Stimulated activated CD8-positive, alpha-beta memory T cell treated with anti-CD3 and anti-CD28 coated beads, Interleukin-15, amount 100 ng/mL, for 24 hours (primary cell): ENCODE measurements around the gene RAB5IF.
"Not testable (repeated sequence)": the region's sequence is repeated elsewhere in the genome, so short reads cannot be mapped to it uniquely, and the experiment has no call there.

Experiments used
- DNase-seq: peaks from one replicate; pipeline ENCODE4 v3.0.0-alpha.2; 2020; ENCODE audit warnings: low read depth

Gene RAB5IF, protein sequence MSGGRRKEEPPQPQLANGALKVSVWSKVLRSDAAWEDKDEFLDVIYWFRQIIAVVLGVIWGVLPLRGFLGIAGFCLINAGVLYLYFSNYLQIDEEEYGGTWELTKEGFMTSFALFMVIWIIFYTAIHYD

DNA sequence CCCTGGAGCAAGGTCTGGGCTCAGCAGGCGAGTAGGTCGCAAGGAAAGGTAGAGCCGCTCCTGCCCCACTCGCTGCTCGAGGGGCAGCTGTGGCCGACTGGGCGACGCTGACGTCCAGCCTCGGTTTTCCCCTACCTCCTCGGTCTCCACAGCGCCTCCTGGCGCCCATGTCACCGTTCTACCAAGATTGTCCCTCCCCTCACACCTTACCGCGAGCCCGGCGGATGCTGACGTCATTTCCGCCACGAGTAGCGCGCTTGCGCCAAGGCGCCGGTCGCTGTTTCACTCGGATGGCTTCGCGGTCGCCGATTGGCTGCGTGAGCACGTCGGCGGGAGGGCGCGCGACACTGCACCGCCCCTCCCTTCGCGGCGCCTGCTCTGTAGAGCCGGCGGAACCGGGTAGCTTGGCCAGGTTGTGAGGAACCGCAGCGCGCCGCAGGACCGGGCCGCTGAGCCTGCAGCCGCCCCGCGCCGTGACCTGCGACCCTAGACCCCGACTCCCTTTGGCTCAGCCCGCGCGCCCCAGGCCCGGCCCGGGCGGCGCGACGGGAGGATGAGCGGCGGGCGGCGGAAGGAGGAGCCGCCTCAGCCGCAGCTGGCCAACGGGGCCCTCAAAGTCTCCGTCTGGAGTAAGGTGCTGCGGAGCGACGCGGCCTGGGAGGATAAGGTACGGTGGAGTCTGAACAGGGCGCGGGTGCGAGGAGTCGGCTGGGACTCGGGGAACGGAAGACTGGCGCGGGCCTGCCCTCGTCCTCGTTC lies at the start of gene RAB5IF:
RAB5IF (plus strand) TSS at position 381 of the 759 bp plus-strand sequence; CDS start at position 554, 173 bp downstream.
- DNase-seq, result peak; percentile 100

DNA sequence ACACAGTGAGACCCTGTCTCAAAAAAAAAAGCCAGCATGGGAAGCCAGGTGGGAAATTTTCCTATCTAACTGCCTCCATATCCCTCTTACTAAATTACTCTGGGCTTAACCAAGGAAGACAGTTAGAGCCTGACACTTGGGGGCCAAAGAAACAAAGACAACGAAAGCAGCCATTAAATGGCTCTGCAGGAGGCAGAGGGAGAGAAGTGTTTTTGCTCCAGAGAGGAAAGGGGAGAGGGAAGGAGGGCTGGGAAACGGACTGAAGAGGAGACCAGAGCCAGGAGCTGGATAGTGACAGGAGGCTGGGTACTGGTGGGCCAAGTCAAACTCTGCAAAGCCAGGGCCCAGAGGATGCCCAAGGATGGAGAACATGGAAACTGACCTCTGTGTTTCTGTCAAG lies 42.9 kb upstream of the RAB5IF start:
- no peak for DNase-seq

DNA sequence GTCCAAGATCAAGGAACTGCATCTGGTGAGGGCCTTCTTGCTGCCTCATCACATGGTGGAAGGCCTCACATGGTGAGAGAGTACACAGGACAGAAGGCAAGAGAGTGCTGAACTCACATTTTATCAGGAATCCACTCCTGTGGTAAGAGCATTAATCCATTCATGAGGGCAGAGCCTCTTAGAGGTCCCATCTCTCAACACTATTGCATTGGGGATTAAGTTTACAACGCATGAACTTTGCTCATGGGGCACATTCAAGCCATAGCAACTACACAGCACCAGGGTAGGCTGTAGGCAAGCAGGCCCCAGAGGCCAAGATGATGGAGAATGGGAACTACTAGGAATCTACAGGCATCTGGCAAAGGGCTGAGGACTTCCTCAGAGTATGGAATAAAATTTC lies 42.2 kb upstream of the RAB5IF start:
- DNase-seq, result no peak

DNA sequence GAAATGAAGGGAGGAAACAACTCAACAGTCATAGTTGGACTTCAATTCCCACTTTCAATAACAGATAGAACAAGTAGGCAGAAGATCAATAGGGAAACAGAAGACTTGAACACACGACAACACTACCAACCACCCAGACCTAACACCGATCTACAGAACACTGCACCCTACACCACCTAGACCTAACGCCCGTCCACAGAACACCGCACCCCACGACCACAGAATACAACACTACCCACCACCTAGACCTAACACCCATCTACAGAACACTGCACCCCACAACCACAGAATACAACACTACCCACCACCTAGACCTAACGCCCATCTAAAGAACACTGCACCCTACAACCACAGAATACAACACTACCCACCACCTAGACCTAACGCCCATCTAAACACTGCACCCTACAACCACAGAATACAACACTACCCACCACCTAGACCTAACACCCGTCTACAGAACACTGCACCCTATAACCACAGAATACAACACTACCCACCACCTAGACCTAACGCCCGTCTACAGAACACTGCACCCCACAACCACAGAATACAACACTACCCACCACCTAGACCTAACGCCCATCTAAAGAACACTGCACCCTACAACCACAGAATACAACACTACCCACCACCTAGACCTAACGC lies 41.4 kb upstream of the RAB5IF start:
- DNase-seq, result not testable (repeated sequence)

DNA sequence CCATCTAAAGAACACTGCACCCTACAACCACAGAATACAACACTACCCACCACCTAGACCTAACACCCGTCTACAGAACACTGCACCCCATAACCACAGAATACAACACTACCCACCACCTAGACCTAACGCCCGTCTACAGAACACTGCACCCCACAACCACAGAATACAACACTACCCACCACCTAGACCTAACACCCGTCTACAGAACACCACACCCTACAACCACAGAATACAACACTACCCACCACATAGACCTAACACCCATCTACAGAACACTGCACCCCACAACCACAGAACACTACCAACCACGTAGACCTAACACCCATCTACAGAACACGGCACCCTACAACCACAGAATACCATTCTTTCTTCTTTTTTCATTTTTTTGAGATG lies 40.9 kb upstream of the RAB5IF start:
- not testable (repeated sequence) for DNase-seq

DNA sequence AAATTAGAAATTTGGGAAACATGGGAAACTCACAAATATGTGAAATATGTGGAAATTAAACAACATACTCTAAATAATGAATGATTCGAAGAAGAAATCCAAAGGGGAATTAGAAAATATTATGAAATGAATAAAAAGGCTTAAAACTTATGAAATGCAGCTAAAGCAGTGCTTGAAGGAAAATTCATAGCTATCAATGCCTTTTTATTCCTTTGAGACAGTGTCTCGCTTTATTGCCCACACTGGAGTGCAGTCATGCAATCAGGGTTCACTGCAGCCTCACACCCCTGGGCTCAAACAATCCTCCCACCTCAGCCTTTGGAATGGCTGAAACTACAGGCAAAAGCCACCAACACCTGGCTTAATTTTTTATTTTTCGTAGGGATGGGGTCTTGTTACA lies 40.1 kb upstream of the RAB5IF start:
- DNase-seq, result no peak

DNA sequence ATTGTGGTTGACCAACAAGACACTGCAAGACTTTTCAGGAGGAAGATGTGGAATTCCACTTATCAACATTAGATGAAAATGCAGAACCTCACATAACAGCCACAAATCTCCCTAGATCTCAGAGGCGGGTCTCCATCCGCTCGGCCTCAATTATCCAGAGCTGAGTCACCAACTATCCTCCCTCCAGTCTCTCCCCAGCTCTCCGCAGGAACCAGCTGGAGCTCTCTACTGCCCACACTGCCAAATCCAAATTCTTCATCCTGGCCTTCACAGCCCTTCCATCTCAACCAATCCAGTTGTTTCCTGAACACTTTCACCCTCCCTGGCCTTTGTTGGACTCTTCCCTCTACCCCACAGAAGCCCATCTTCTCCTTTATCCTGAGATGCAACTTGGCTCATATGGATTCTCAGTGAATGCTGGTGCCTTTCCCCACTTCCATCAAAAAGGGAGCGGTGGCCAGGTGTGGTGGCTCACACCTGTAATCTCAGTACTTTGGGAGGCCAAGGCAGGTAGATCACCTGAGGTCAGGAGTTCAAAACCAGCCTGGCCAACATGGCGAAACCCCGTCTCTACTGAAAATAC lies 35.6 kb upstream of the RAB5IF start:
- no peak for DNase-seq

DNA sequence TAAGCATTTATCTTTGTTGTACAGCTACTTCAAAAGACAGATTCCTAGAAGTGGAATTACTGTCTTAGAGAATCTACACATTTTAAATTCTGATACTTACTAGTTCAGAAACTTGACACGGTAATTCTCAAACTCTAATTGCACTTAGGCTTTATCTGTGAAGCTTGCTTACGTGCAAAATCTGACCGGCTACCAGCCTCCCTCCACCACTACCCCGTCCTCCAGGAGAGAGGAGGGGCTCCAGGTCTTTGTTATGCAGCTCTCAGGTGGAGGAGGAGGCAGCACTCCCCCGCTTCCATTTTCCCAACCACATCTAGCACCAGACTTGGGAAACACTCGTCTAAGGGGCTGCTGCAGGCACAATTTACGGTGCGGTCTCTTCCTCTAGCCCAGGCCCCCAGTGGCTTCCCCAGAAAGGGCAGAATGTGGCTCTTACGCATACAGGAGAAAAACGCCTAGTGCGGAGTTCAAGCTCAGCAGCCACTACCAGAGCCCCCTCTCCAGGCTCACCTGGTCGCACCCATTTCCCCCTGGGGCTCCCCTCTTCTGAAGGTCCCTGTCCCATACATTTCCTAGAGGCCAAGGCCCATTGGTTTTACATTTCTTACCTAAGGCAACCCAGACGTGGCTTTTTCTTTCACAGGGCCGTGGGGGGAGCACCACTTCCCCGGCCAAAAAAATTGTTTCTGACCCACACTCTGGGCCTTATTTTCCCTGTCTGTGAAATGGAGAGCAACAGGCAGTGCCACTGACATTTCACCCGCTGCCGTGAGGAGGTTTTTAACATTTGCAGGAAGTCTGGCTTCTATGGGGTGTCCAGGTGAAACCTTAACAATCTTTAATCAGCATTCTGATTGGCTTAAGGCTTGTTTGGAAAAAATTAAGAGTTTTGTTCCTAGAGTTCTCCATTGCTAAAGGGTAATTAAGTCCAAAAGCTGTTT lies 33.7 kb upstream of the RAB5IF start:
- no peak for DNase-seq

DNA sequence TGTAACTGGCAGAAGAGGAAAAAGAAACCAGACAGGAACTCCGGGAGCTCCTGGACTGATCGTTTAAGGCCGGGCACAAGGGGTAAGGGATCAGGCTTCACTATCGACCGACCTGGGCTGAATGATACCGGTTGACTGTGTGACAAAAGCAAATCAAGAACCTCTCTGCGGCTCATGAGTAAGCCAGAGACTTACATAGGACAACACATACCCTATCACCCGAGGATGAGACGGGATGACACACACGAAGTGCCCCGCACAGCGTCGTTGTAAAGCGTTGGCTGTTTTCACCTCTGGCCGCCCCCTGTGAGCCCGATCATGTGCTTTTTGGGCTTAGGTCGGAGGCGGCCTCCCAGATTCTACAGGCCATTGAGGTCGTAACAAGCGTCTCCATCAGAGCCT lies 32.9 kb upstream of the RAB5IF start:
- peak; percentile 42 for DNase-seq

DNA sequence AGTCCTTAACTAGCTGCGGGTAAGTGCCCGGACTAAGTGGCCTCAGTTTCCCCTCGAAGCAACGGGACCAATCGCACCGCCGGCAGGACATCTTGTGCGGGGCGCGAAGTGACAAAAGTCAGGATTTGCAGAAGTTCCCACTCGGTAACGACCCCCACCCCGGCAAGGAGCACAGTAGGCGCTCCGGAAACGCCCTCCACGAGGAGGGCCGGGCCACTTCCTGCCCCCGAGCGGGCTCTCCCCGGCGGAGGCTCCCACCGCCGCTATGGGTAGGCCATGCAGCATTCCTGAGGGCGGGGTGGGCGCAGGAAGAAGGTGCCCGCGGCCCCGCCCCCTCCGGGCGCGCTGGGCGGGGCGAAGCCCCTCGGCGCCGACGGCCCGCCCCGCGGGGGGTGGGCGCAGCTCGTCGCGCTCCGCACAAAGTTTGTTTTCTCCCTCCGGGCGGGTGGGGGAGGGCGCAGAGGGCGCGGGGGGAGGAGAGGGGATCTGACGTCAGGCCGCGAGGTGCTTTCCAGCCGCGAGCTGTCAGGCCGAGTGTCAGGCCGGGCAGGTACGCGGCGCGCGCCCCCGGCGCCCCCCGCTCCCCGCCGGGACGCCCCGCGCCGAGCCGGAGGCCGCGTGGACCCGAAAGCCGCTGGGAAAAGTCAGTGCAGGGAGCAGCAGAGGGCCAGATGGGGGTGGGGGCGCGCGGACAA lies 32.3 kb upstream of the RAB5IF start, which contains the start of gene TGIF2:
TGIF2 (plus strand) TSS at position 495 of the 695 bp plus-strand sequence. CDS start 5,178 bp downstream, outside the sequence.
- DNase-seq, result peak; percentile 75

DNA sequence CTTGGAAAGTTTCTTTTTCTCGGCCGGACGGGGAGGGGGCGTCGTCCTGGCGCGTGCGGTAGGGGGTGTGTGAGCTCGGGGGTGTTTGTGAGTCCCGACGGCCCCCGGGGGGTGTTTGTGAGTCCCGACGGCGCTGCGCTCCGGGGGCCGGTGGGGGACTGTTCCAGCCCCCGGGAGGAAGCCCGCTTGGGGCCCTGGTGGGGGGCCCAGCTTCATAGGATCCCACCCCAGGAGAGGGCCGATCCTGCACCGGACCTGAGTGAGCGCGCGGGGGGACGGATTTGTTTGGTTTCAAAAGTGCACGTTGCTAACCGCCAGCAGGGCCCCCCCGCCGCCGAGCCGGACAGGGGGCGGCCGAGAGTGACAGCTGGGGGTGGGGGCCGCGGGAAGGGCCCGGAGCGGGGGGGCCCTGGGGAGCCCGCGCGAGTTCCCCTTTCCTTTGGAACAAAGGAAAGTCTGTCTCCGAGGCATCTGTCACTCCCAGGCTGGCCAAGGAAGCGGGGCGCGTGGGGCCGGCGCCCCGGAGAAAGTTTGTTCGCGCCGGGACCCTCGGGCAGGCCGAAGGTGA lies 31.7 kb upstream of the RAB5IF start:
- peak; percentile 13 for DNase-seq

DNA sequence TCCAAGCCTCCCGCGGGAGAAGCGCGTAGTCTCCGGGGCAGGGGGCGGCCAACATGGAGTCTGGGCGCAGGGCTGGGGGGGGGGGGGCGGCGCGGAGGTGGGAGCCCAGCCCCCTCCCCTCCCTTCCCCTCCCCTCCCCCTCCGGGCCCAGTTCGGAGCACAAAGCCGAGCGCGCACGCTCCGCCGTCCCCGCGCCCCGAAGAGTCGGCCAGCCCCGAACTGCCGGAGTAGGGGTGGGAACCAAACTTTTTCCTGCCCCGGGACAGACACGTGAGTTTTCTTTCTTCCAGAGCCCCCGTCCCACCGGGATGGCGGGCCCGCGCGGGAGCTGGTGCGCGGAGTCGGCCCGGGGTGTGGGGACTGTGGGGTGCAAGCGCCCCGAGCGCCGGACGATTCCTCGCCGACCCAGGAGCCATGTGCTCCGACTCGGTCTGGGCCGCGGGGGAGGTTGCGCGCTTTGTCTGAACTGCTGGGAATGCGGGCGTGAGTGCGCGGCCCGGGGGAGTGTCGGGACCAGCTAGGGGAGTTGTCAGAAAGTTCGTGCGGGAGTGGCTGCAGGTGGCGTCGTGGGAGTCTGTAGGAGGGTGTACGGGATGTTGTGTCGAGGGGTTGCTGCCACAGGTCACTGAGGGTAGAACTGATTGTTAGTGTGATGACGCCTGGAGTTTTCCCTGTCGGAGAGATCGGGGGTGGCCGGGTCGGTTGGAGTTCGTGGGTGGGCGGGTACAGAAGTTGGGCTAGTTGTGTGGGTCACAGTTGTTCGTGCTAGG lies 31.0 kb upstream of the RAB5IF start:
- peak; percentile 29 for DNase-seq

DNA sequence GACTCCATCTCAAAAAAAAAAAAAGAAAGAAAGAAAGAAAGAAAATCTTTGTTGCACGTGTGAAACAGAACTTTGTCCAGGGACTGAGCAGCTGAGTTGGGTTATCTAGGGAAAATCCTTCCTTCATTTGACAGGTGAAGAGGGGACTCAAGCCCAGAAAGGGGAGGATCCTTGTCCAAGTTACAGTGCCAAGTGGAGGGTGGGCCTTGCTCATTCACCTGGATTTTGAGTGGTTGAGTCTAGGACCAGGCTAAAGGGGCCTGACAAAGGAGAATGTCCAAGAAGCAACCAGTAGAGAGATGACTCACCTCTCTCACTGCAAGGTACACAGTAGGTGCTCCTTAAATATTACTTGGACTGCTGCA lies 29.5 kb upstream of the RAB5IF start:
- no peak for DNase-seq

DNA sequence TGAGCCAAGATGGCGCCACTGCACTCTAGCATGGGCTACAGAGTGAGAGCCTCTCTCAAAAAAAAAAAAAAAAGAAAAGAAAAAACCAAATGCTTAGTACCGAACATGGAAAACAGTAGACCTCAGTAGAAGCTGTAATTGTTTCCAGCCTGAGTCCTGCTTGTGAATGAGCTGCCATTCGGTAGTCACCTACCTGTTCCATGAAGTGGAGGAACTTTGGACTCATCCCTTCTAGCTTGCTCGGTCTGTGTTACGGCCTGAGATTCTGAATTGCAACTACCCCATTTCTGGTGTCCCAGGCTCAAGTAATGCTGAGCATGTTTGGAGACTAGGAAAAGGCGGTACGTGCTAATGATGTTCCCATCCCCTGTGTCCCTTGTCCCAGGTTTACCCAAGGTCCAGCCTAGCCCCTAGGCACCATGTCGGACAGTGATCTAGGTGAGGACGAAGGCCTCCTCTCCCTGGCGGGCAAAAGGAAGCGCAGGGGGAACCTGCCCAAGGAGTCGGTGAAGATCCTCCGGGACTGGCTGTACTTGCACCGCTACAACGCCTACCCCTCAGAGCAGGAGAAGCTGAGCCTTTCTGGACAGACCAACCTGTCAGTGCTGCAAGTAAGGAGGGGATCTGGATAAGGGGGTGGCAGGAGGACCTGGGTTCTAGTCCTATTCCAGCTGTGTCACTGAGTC lies 27.1 kb upstream of the RAB5IF start:
- DNase-seq, result no peak

DNA sequence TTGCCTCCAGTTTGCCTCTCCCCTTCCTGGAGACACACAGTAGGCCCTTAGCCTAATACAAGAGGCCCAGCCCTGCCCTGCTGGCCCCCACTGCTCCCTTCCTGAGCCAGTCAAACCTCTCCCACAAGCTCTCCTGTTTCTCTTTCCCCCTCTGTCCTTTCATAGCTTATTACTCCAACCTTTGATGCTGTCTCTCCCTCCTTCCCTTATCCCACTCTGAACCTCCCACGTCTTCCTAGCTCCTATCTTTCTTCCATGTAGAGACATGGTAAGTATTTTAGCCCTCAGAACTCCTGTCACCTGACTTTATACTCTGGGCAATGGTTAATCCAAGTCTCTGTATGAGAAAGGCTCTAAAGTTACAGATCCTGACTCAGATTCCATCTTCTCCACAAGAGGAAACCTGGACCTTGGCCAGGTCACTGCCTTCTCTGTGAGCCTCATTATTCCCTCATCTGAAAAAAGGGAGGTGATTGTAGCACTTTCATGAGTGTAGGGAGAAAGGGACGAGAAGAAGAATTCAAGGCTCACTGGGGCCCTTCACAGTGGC lies 25.5 kb upstream of the RAB5IF start:
- no peak for DNase-seq

DNA sequence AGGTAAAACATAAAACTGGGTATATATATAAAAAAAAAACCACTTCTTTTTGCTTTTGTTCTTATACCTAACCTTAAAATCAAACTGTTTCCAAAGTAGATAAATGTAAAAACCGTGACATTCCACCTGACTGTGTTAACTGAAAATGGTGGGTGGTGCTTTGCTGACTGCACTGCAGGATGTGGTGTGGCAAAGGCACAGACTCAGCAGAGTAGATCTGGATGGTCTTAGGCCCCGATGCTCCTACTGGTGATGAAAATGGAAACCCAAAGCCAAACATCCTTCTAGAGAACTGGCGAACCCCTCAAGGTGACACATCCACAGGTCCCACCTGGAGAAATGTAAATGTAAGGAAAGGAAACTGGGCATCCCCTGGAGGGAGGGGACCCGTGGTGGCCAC lies 23.3 kb upstream of the RAB5IF start:
- DNase-seq, result no peak

DNA sequence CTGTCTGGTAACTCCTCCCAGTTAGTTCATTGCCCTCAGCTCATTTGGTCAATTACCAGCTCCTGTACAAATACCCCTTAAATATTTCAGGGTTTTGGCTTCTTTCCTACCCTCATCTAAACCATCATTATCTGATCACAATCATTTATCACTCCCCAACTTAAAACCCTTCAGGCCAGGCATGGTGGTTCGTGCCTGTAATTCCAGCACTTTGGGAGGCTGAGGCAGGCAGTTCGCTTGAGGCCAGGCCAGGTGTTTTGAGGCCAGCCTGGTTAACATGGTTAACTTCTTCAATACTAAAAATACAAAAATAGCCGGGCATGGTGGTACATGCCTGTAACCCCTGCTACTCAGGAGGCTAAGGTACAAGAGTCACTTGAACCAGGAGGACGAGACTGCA lies 22.8 kb upstream of the RAB5IF start:
- DNase-seq, result no peak

DNA sequence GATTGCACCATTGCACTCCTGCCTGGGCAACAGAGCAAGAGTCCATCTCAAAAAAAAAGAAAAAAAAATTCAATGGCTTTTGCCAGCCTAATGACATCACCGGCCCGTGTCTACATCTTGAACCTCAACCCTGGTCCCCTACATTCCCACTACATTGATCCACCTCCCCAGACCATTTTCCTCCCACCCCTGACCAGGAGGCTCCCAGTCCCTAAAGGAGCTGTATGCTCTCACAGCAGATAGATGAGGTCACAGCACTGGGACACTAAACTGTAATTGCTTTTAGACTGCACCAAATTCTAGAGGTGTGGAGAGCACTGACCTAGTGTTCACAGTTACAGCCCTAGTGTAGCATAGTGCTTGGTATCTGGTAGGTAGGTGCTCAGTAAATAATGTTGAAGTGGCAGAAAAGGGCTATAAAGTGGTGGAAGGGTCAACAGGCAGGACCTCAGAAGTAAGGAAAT lies 21.5 kb upstream of the RAB5IF start:
- DNase-seq, result no peak
